Skin epidermis (tissue), 12 donors: ENCODE data around the gene THAP8.

Experiments used
- H3K27ac ChIP-seq, 21 experiments: fragments of 200-600 bp; sonication (generic) in 11 of 21; one replicate each; pipeline ENCODE4 v1.5.0; 2020; ENCODE audit warnings: mild to moderate bottlenecking in 3 of 21, inconsistent platforms in 2 of 21, moderate library complexity in 2 of 21
- H3K4me3 ChIP-seq, 7 experiments: fragments of 200-600 bp; sonication (generic) in 2 of 7; one replicate each; pipeline ENCODE4 v1.5.0; 2020; ENCODE audit warnings: inconsistent platforms in 2 of 7, mild to moderate bottlenecking in 2 of 7, moderate library complexity in 1 of 7

The THAP8 gene

DNA sequence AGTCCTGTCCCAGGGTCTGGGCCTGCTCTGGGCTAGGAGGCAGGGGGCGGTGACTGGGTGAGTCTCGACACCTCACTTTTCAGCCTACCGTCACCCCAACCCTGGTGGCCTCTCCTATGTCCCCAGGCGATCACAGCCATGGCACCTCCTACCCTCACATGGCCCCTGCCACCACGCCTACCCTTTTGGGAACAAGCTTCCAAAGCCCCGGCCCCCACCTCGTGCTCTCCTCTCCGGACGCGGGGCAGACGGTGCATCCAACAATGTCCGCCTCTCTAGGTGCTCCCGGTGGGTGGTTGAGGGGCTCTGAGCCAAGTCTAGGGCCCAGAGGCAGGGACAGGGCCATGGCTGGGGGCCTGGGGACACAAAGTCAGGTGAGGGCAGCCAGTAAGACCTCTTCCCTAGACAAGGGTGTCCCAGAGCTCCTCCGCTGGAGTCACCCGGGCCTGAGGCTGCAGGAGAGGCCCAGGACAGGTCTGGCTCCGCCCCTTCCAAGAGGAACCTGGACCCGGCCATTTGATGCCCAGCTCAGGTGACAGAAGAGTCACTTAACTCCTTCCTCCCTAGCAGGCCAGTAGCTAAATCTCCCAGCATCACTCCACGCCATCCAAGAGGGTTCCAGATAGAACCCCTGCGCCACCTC lies 45.6 kb downstream of the THAP8 start, which contains the start of gene SYNE4:
Gene SYNE4 (minus strand): TSS at position 478 of the 643 bp plus-strand sequence. CDS start 132 bp downstream, at position 346.
- H3K27ac ChIP-seq: peak within 1 kb of the TSS in 13 of 21 experiments; percentile 25 to 82 (median 50)
- peak within 1 kb of the TSS; percentile 22 to 44 (median 34) for H3K4me3 ChIP-seq

DNA sequence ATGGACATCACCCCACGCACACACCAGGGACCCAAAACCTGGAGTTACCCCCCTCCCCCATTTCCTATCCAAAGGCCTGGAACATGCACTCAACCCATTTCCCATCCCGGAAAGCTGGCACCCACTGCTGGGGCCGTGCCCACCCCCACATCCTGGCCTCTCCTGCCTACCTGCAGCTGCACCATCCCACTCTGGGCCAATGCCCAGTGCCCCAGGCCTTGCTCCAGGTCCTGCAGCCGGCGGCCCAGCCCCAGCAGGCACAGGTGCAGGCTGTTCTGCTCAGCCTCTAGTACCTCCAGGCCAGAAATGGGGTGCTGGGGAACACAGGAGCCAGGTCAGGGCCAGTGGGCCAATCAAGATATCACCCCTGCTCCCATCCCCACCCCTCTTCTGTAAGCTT lies 47.1 kb downstream of the THAP8 start:
- Histone ChIP-seq H3K4me3 (no peak overlapping the region), H3K27ac (no peak overlapping the region)

DNA sequence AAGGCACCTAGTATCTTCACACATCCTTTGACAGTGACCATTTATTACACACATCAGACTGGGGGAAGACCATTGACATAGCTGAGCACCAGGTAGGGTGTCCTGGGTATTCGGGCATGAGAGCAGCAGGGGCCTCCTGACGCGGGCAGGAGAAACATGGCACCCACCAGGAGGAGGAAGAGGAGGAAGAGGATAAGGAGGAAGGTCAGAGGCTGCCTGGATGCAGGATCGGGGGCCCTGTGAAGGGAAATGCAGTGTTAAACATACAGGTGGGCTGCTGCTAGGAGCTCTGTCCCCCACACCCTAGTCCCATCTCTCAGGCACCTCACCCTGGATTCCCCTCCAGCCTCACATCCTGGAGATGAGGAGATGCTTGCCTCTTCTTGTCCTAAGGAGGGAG lies 50.8 kb downstream of the THAP8 start:
- Histone ChIP-seq H3K4me3 (no peak overlapping the region), H3K27ac (no peak overlapping the region)

DNA sequence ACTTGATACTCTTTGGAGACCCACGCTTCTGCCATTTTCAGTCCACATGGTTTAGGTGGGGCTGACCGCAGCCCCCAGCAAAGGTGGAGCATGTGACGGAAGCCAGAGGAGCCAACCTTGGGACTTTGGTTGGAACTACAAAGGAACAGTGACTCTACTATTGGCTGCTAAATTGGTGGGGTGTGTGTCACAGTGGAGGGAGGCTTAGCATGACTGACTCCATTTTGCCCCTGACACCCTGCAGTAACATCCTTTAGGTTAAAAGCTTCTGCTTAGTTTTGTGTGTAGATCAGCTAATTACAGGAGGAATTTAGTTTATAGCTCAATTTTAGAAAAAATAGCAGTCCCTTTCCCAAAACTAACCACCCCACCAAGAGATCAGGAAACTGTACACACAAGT lies 52.5 kb downstream of the THAP8 start:
- no peak overlapping the region for H3K27ac ChIP-seq

DNA sequence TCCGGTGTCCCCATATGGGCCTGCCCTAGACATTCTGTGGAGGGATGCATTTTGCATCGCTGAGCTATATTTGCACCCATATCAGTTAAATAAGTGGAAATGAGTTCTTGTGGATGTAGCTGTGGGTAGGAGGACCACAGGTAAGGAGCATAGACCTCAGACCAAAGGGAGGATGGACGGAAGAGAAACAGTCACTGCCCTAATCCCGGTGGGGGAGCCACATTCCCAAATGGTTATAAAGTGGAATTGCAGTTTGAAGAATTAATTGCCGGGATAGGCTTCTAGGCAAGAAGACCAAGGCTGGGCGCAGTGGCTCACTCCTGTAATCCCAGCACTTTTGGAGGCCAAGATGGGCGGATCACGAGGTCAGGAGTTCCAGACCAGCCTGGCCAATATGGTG lies 57.3 kb downstream of the THAP8 start:
- no peak overlapping the region for H3K4me3 ChIP-seq

More for the DNA sequence above, 52.5 kb downstream of the THAP8 start:
- no peak overlapping the region for H3K4me3 ChIP-seq

DNA sequence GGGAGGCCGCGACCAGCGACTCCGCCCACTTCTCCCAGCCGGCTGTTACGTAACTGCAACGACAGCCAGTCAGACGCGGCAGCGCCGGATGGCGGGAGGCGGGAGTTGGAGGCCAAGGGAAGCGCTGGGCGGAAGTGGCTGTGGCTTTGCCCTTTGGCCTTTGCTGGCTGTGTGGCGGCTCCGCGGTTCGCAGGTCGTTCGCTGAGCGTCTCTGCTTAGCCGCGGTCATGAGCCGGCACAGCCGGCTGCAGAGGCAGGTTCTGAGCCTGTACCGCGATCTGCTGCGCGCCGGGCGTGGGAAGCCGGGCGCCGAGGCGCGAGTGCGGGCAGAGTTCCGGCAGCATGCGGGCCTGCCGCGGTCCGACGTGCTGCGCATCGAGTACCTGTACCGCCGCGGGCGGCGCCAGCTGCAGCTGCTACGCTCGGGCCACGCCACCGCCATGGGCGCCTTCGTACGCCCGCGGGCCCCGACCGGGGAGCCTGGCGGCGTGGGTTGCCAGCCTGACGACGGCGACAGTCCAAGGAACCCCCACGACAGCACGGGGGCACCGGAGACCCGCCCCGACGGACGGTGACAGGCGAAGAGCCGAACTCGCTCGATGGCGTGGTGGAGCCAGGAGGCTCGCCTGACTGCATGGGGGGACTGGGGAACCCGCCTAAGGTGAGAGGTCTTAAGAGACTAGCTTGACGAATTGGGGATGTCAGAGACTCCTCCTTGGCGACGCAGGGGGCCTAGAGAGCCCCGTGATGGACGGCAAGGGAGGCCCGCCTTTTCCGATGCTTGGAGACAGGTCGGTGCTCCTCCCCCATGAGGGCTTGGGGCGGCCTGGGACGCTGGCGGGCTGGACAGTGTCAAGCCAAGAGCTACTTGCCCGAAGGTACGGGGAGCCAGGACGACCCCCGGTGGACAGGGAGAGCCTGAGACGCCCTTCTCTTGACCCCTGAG lies 58.8 kb downstream of the THAP8 start, which contains the start of gene SDHAF1:
Gene SDHAF1 (plus strand): TSS at position 141 of the 946 bp plus-strand sequence. CDS start 87 bp downstream, at position 228.
- H3K27ac ChIP-seq: peak within 1 kb of the TSS; percentile 27 to 94 (median 84)
- peak within 1 kb of the TSS; percentile 75 to 98 (median 85) for H3K4me3 ChIP-seq

More for the DNA sequence above, 57.3 kb downstream of the THAP8 start:
- peak overlapping the region in 4 of 21 experiments; percentile 84 to 90 (median 86) for H3K27ac ChIP-seq

DNA sequence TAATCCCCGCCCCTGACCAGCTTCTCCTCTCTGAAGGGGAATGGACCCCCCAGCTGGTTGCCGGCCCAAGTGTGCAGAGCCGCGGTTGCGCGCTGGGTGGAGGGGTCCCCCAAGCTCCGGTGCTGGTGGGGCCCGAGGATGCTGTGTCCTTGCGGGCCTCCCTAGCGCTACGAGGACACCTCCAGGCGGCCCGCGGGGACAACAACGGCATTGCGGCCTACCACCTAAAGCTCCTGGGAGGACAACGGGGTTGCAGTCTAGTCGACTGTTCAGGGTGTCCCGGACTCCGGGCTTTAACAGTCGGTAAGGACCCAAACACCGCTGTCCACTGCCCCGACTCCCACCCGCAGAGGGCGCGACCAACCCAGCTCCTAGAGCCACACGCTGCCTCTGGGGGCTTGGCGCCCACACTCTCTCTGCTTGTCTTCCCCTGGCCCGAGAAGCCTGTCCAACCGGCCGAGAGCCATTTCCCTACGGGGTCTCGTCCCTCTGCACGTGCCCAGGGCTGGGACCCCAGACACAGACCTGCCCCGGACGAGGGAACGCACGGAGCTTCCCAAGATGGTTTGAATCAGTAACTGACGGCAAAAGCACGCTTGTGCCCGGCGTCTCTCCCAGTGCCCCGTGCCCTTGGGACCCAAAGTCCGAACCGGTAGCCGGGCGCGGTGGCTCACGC lies 60.0 kb downstream of the THAP8 start:
- peak overlapping the region; percentile 75 to 98 (median 85) for H3K4me3 ChIP-seq
- H3K27ac ChIP-seq: peak overlapping the region in 14 of 21 experiments; percentile 79 to 94 (median 86)

DNA sequence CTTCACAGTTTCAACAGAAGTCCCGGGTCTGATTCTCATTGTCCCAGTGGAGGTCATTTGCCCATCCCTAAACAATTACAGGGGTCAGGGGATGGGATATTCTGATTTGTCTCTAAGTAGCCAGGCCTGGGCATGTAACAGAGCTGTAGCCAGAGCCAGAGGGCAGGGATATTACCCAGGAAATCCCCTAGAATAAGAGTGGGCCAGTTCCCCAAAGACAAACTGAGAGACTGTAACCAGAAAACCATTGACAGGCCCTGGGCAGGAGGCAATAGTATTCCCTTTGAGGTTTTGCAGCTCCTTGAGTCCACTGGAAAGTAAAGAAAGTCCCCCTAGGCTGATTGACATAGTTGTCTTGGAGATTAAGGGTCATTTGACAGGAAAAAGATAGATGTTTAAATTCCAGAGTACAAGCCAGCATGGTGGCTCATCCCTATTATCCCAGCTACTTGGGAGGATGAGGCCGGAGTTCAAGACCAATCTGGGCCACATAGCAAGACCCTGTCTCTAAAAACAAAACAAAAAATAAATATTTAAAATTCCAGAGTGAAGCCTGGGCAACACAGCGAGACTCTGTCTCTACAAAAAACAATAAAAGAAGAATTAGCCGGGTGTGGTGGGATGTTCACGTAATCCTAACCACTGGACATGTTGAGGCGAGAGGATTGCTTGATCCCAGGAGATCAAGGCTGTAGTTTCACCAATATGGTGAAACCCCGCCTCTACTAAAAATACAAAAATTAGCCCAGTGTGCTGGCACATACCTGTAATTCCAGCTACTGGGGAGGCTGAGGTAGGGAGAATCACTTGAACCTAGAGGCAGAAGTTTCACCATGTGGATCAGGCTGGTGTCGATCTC lies 60.9 kb downstream of the THAP8 start:
- Histone ChIP-seq H3K4me3 (no peak overlapping the region), H3K27ac (peak overlapping the region in 1 of 21 experiments; percentile 41)

DNA sequence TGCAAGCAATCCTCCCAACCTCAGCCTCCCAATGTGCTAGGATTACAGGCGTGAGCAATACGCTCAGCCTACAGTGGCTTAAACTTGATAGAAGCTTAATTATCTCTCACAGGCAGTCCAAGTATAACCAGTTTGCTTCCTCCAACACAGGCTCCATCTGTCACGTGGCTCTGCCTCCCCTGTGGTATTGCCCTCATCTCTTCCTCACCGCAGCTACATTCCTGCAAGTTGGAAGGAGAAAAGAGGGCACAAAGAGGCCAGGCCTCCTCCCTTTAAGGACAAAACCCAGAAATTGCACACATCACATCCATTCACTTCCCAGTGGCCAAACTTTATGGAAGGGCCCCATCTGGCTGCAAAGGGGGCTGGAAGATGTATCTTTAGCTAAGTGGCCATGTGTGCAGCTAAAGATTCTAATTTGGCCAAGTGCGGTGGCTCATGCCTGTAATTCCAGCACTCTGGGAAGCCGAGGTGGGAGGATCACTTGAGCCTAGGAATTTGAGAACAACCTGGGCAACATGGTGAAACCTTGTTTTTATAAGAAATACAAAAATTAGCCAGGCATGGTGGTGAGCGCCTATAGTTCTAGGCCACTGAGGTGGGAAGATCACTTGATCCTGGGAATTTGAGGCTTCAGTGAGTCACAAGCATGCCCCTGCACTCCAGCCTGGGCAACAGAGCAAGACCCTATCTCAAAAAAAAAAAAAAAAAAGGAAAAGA lies 62.2 kb downstream of the THAP8 start:
- Histone ChIP-seq H3K4me3 (no peak overlapping the region), H3K27ac (no peak overlapping the region)

DNA sequence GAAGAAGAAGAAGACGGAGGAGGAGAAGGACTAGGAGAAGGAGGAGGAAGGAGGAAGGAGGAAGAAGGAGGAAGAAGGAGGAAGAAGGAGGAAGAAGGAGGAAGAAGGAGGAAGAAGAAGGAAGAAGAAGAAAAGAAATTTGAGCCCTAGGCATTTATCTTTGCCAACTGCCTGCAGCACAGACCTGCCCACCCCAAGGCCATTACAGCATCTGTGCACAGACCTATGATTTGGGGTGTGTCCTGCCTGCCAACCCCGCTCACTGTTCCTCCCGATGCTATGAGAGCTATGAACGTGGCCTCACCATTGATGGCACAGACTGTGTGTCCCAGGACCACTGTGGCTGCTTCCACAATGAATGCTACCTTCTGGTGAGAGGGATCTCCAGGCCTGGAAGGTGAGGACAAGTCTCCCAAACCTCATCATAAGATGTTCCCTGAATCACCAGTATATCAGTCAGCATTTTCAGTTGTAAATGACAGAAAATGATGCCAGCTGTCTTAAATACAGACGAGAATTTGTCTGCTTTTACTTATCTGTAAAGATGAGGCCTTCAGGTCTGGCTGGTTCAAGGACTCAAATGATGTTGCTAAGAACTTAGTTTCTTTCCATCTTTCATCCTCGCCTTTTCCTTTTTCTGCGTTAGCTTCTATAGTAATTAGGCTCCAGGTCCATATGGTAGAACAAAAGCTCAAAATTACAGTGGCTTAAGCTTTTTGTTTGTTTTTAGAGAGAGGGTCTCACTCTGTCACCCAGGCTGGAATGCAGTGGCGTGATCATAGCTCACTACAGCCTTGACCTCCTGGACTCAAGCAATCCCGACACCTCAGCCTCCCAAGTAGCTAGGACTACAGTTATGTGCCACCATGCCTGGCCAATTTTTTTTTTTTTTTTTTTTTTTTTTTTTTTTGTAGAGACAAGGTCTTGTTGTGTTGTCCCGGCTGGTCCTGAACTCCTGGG lies 63.0 kb downstream of the THAP8 start:
- no peak overlapping the region for H3K27ac ChIP-seq

DNA sequence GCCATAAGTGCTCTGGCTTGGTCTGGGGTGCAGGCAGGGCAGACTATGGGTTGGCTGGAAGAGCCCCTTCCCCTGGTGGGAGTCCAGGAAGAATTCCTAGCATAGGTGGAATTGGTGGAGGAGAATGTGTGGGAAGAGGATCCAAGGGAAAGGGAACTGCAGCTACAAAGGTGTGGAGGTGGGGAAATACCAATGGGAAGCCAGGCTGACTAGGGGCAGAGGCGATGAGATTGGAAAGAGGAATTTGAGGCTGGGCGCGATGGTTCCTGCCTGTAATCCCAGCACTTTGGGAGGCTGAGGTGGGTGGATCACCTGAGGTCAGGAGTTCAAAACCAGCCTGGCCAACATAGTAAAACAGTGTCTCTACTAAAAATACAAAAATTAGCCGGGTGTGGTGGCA lies 63.9 kb downstream of the THAP8 start:
- H3K27ac ChIP-seq: no peak overlapping the region
- no peak overlapping the region for H3K4me3 ChIP-seq

More for the DNA sequence above, 63.0 kb downstream of the THAP8 start:
- no peak overlapping the region for H3K4me3 ChIP-seq

DNA sequence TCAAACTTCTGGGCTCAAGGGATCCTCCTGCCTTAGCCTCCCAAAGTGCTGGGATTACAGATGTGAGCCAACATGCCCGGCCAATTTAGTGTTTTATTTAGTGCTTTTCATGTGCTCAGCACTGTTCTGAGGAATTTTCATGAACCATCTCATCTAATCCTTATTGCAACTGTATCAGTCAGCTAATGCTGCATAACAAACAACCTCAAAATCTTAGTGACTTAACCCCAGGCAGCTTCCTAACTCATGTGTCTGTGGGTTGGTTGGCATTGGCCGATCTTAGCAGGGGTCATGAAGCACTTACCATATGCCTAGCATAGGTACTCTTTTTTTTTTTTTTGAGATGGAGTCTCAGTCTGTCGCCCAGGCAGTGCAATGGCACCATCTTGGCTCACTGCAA lies 65.3 kb downstream of the THAP8 start:
- H3K4me3 ChIP-seq: no peak overlapping the region
- no peak overlapping the region for H3K27ac ChIP-seq

DNA sequence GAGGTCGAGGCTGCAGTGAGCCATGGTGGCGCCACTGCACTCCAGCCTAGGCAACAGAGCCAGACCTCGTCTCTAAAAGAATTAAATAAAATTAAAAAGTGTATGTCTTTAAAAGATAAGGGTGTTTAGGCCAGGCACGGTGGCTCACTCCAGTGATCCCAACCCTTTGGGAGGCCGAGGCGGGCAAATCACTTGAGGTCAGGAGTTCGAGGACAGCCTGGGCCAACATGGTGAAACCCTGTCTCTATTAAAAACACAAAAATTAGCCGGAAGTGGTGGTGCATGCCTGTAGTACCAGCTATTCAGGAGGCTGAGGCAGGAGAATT lies 66.6 kb downstream of the THAP8 start:
- Histone ChIP-seq H3K27ac (no peak overlapping the region), H3K4me3 (peak overlapping the region in 4 of 7 experiments; percentile 22 to 35 (median 26))

DNA sequence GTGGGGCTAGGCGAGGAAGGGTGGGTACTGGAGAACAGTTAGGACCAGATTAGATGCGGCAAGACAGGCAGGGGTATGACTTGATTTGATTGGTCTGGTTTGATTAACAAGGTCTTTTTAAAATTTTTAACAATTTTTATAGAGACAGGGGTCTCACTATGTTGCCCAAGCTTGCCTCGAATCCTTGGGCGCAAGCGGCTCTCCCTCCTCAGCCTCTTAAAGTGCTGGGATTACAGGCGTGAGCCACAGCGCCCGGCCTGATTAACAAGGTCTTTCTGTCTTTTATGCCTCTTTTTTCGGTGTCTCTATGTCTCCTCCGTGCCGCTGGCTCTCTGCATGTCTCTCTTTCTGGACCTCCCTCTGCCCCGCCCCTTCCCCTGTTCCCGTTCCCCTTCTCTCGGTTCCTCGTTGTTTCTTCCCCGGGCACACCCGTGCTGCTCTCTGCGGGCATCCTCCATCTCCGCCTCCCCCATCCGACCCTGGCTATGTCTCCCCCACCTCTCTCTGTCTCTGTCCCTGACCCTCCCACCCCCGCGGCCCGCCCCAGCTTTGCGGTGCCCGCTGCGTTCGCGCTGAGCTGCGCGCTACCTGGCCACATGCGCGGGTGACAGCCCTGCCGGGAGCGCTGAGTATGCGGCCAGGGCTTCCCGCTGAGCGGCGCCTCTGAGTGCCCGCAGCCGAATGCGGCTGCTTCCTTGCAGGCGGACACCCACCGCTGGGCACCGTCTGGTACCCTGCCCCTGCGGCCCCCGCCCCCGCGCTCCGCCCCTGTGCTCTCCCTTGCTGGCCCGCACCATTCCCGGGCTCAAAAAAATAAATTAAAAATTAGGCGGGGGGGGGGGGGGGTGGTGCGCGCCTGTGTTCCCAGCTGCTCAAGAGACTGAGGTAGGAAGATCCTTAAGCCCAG lies 67.2 kb downstream of the THAP8 start:
- H3K27ac ChIP-seq: no peak overlapping the region
- peak overlapping the region; percentile 15 to 35 (median 22) for H3K4me3 ChIP-seq

DNA sequence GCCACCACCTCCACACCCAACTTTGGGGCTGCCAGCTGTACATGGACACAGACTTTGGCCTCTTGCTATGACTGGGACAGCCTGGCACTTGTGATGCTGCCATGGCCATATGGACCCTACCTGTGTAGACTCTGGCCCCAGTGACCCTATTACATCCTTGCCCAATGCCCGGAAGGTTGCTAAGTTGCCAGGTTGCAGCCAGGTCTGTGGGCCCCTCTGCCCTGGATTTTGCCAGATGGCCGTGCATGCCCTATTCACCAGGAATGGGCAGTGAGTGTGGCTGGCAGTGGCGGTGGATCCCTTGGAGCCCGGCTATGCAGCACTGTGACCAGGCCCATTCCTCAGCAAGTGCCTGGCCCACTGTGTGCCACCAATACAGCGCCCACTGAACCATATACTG lies 68.0 kb downstream of the THAP8 start:
- Histone ChIP-seq H3K4me3 (no peak overlapping the region), H3K27ac (no peak overlapping the region)
